Duodenal mucosa (tissue), 2 donors: ENCODE results near the gene PIPOX.

Source experiments
- H3K27ac ChIP-seq: one replicate; pipeline ENCODE4 v1.7.0; 2013; ENCODE audit warnings: low read depth, low read length
- H3K27me3 ChIP-seq, 2 donors: one replicate each; pipeline ENCODE4 v1.7.0; 2013; ENCODE audit warnings: low read length in 2 of 2, control low read depth in 1 of 2; ENCODE audit not compliant: insufficient read depth in 2 of 2, control insufficient read depth in 1 of 2
- H3K36me3 ChIP-seq, 2 donors: one replicate each; pipeline ENCODE4 v1.7.0; 2013; ENCODE audit warnings: low read length in 2 of 2, control low read depth in 1 of 2; ENCODE audit not compliant: insufficient read depth in 2 of 2, control insufficient read depth in 1 of 2
- H3K4me1 ChIP-seq, 2 donors: one replicate each; pipeline ENCODE4 v1.7.0; 2013; ENCODE audit warnings: low read length in 2 of 2, control low read depth in 1 of 2; ENCODE audit not compliant: insufficient read depth in 2 of 2, control insufficient read depth in 1 of 2
- H3K4me3 ChIP-seq, 2 donors: one replicate each; pipeline ENCODE4 v1.7.0; 2013; ENCODE audit warnings: low read length in 2 of 2, low read depth in 1 of 2
- H3K9ac ChIP-seq, 2 donors: one replicate each; pipeline ENCODE4 v1.7.0; 2013; ENCODE audit warnings: low read length in 2 of 2, low read depth in 1 of 2
- H3K9me3 ChIP-seq, 2 donors: one replicate each; pipeline ENCODE4 v1.7.0; 2013; ENCODE audit warnings: low read length in 2 of 2, control low read depth in 1 of 2; ENCODE audit not compliant: control insufficient read depth in 1 of 2

The PIPOX gene

GRCh38 chr17:29093090-29093871 is 50.3 kb downstream of the PIPOX start:
- Histone ChIP-seq H3K27me3 (no peaks in the 10 kb centered on the region), H3K4me1 (no peaks in the 10 kb centered on the region), H3K4me3 (no peak overlapping the region), H3K36me3 (peaks cover 78 to 94% of the 10 kb centered on the region in 2 donors), H3K9ac (no peak overlapping the region), H3K27ac (no peak overlapping the region), H3K9me3 (no peaks in the 10 kb centered on the region)

DNA sequence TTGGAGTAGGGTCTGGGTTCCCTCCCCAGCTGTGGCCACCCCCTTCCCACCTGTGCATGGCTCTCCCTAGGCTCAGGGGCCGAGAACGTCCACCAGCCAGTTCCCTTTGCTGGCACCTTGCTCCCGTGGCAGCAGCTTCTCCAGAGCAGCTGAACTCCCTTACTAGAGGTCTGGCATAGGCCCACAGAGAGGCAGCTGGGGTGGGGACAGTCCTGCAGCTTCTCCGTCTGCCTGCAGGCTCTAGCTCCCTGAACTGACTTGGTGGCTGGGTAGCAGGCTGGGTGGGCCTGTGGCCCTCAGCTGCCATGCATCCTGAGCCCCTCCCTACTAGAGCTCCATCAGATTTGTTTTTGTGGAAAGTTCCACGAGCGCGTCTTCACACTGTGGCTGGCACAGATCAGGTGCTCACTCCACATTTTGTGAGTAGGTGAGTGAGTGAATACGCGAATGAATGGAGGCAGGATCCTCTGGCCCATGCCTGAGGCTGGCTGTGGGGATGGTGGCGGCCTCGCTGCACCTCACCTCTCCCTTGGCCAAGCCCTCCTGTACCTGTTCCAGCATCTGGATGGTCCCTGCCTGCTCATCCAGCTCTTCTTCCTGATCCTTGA is 51.3 kb downstream of the PIPOX start:
- Histone ChIP-seq H3K4me3 (no peak overlapping the region), H3K36me3 (peaks cover 82 to 97% of the 10 kb centered on the region in 2 donors), H3K9ac (no peak overlapping the region), H3K27me3 (no peaks in the 10 kb centered on the region), H3K9me3 (no peaks in the 10 kb centered on the region), H3K4me1 (no peaks in the 10 kb centered on the region), H3K27ac (no peak overlapping the region)

DNA sequence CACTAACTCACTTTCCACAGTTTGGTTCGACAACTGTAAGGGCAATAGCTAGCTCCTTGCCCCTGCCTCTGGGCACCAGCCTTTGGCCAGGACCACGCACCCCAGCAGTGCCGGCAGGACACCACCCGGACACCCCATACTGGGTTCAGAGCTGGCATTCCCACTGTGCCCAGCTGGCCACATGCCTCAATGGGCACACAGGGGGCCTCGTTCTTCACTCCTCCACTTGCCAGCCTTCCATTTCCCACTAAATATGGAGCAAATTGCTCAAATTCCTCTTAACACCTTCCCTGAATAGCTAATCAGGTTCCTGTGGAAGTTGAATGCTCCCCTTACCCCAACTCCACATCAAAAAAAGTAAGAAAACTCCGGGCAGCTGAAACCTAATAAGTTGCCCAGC is 52.5 kb downstream of the PIPOX start:
- Histone ChIP-seq H3K4me1 (no peaks in the 10 kb centered on the region), H3K36me3 (peaks cover 77 to 97% of the 10 kb centered on the region in 2 donors), H3K4me3 (no peak overlapping the region), H3K9me3 (no peaks in the 10 kb centered on the region), H3K27ac (no peak overlapping the region), H3K27me3 (no peaks in the 10 kb centered on the region), H3K9ac (no peak overlapping the region)

DNA sequence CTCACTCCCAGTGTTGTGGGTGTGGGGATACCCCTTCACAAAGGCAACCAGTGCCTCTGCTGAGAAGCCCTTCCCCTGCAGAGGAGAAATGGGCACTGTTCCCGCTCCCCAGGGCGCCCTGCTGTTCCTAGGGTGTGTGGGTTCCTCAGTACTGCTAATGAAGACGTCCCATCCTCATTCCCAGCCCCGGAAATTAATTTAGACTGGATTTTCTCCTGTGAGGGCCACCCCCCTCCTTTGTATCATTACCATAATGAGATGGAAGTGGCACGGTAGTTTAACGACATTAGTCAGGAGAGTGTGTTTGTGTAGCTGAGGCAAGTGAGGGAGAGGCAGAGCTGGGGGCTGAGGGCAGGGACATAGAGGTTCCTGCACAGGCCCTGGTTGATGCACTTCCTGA is 53.2 kb downstream of the PIPOX start:
- H3K27me3 ChIP-seq: no peaks in the 10 kb centered on the region
- no peak overlapping the region for H3K4me3 ChIP-seq
- no peaks in the 10 kb centered on the region for H3K9me3 ChIP-seq
- H3K36me3 ChIP-seq: peaks cover 70 to 96% of the 10 kb centered on the region in 2 donors
- H3K9ac ChIP-seq: no peak overlapping the region
- H3K27ac ChIP-seq: no peak overlapping the region
- H3K4me1 ChIP-seq: no peaks in the 10 kb centered on the region

DNA sequence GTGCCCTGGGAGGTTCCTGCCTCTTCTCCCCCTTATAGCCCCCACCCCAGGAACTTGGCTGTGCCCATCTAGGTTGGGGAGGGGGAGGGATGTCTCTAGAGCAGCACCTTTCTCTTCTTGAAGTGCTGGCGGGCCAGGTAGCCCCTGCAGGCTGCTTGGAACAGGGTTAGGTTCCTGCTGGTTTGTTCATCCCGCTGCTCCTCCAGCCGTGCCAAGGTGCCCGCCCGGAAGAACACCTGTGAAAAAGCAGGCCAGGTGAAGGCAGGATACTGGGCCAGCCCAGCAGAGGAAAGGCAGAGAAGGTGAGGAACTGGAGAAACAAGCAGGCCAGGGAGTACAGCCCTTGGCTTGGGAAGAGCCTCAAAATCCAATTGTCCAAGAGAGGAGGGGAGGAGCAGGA is 56.6 kb downstream of the PIPOX start:
- no peaks in the 10 kb centered on the region for H3K9me3 ChIP-seq
- H3K4me3 ChIP-seq: no peak overlapping the region
- H3K9ac ChIP-seq: no peak overlapping the region
- peaks cover 54 to 95% of the 10 kb centered on the region in 2 donors for H3K36me3 ChIP-seq
- no peak overlapping the region for H3K27ac ChIP-seq
- H3K4me1 ChIP-seq: no peaks in the 10 kb centered on the region
- no peaks in the 10 kb centered on the region for H3K27me3 ChIP-seq

- H3K9me3 ChIP-seq: no peaks in the 10 kb centered on the region
- H3K27ac ChIP-seq: no peak overlapping the region
- no peaks in the 10 kb centered on the region for H3K4me1 ChIP-seq
- no peak overlapping the region for H3K4me3 ChIP-seq
- no peak overlapping the region for H3K9ac ChIP-seq
- H3K36me3 ChIP-seq: peaks cover 49 to 91% of the 10 kb centered on the region in 2 donors
- no peaks in the 10 kb centered on the region for H3K27me3 ChIP-seq
Measured at GRCh38 chr17:29100296-29100695, 57.4 kb downstream of the PIPOX start.

- no peak overlapping the region for H3K9ac ChIP-seq
- H3K4me3 ChIP-seq: no peak overlapping the region
- no peaks in the 10 kb centered on the region for H3K27me3 ChIP-seq
- no peaks in the 10 kb centered on the region for H3K9me3 ChIP-seq
- H3K4me1 ChIP-seq: no peaks in the 10 kb centered on the region
- H3K36me3 ChIP-seq: peaks cover 50 to 93% of the 10 kb centered on the region in 2 donors
- no peak overlapping the region for H3K27ac ChIP-seq
Measured at GRCh38 chr17:29102046-29102445, 59.1 kb downstream of the PIPOX start.

GRCh38 chr17:29102741-29103181 is 59.8 kb downstream of the PIPOX start:
- Histone ChIP-seq H3K9ac (no peak overlapping the region), H3K9me3 (no peaks in the 10 kb centered on the region), H3K36me3 (peaks cover 43 to 93% of the 10 kb centered on the region in 2 donors), H3K4me1 (no peaks in the 10 kb centered on the region), H3K27me3 (no peaks in the 10 kb centered on the region), H3K4me3 (no peak overlapping the region), H3K27ac (no peak overlapping the region)

- Histone ChIP-seq H3K9me3 (no peaks in the 10 kb centered on the region), H3K4me3 (no peak overlapping the region), H3K27me3 (no peaks in the 10 kb centered on the region), H3K36me3 (peaks cover 37 to 93% of the 10 kb centered on the region in 2 donors), H3K9ac (no peak overlapping the region), H3K4me1 (no peaks in the 10 kb centered on the region), H3K27ac (no peak overlapping the region)
Measured at GRCh38 chr17:29103341-29103740, 60.4 kb downstream of the PIPOX start.
